ENCODE measurements around the gene ACAD10.

DNA sequence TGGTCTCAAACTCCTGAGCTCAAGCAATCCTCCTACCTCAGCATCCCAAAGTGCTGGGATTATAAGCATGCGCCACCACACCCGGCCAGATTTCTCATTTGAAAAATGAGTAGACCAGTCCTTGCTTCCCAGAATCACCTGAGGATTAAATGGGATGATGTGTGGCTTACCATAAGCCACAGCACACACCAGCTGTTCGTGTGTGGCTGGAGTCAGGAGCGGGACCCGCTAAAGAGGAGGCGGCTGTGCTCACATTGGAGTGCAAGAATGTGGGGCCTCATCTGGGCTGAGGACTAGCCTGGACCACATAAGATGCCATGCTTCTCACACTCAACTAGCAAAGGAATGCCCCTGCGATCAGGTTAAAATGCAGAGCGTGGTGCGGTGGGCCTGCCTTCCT lies 74.1 kb downstream of the ACAD10 start:
- TF ChIP-seq EZH2phosphoT487 (IDR thresholded peaks at IDR 0.05; ENCODE audit: insufficient read depth, low read depth) (no peak), EZH2 (IDR thresholded peaks at IDR 0.05; ENCODE audit: insufficient read depth, poor library complexity, severe bottlenecking) (no peak)

Measured in GM23248 (cell line).